HCT116 (cell line): ENCODE results near the gene GOLT1A. TPM values are rescaled to one million over a fixed set of nuclear protein-coding genes. Genes with fewer than 3 reads are reported as not detected.

ENCODE experiments used
- ATAC-seq: fragments of 200-7000 bp; cut with Tn5 transposase; 2 replicates; pipeline ENCODE4 v1.9.1; 2020; ENCODE audit warnings: mild to moderate bottlenecking, moderate library complexity
- BruUV-seq: library from RNA; stranded (reverse); fragments of 400-500 nt; replicated peaks from 2 replicates; lab custom pipeline; 2021; lab: Mats Ljungman, UMichigan
- CTCF ChIA-PET: fragments of 300-600 bp; sonication (Branson Sonifier 250); formaldehyde crosslinking; loops from one replicate; lab custom pipeline; 2021; ENCODE audit warnings: antibody characterized with exemption; lab: Charles Lee
- POLR2A ChIA-PET: fragments of 300-600, 350-600 bp; sonication (Branson Sonifier 250); formaldehyde crosslinking; loops from one replicate; lab custom pipeline; 2021; ENCODE audit warnings: antibody characterized with exemption; lab: Charles Lee
- RAD21 ChIA-PET, 2 experiments: fragments of 300-600 bp; sonication (Branson Sonifier 250); formaldehyde crosslinking; loops; one replicate each; lab custom pipeline; 2023; ENCODE audit warnings: low total read pairs in 2 of 2; ENCODE audit not compliant: uncharacterized antibody in 2 of 2, unreplicated experiment in 2 of 2, low non-redundant PET in 1 of 2; lab: Charles Lee
- DNase-seq: peaks from one replicate; pipeline ENCODE4 v3.0.0-alpha.2; 2010; ENCODE audit warnings: low read depth, low spot score
- H2AFZ ChIP-seq: fragments of 200-600 bp; shearing (Covaris generic), sonication (generic); 2 replicates; pipeline ENCODE4 v1.6.1; 2017; ENCODE audit warnings: low read depth, mixed run types, mixed read lengths, antibody characterized with exemption, low read length; ENCODE audit not compliant: poor library complexity, severe bottlenecking
- H3K27ac ChIP-seq: 2 replicates; pipeline ENCODE4 v1.5.1; 2012; ENCODE audit warnings: low read depth, low read length
- H3K27me3 ChIP-seq: fragments of 200-600 bp; sonication (generic); 2 replicates; pipeline ENCODE4 v1.6.1; 2016; ENCODE audit warnings: mixed run types, low read length, mixed read lengths; ENCODE audit not compliant: insufficient read depth
- H3K36me3 ChIP-seq, 2 experiments: fragments of 200-500 bp in 1 of 2; fragments of 200-600 bp in 1 of 2; sonication (Bioruptor generic) in 1 of 2; sonication (generic) in 1 of 2; 2 replicates each; pipeline versions ENCODE4 v1.5.1 to v1.6.1; 2014 to 2016; ENCODE audit warnings: low read length in 2 of 2, inconsistent platforms in 1 of 2, mixed read lengths in 1 of 2, mixed run types in 1 of 2; ENCODE audit not compliant: insufficient read depth in 2 of 2, control insufficient read depth in 1 of 2
- H3K4me1 ChIP-seq, 2 experiments: fragments of 200-600 bp in 1 of 2; sonication (generic) in 1 of 2; 2 replicates each; pipeline versions ENCODE4 v1.5.1 to v1.6.1; 2012 to 2017; ENCODE audit warnings: low read length in 2 of 2, inconsistent platforms in 1 of 2, mild to moderate bottlenecking in 1 of 2, mixed read lengths in 1 of 2, mixed run types in 1 of 2, moderate library complexity in 1 of 2; ENCODE audit not compliant: insufficient read depth in 2 of 2, control insufficient read depth in 1 of 2
- H3K4me2 ChIP-seq: fragments of 200-600 bp; sonication (generic); 2 replicates; pipeline ENCODE4 v1.6.1; 2017; ENCODE audit warnings: mixed run types, low read length, mixed read lengths
- H3K4me3 ChIP-seq, 2 experiments: fragments of 200-600 bp in 1 of 2; sonication (generic) in 1 of 2; replicated peaks in 1 of 2; 2 replicates each; pipeline ENCODE4 v1.5.1; 2011 to 2016; ENCODE audit warnings: low read length in 2 of 2, control low read depth in 1 of 2, low read depth in 1 of 2, mild to moderate bottlenecking in 1 of 2, mixed read lengths in 1 of 2, mixed run types in 1 of 2
- H3K79me2 ChIP-seq: fragments of 200-600 bp; sonication (generic); 2 replicates; pipeline ENCODE4 v1.6.1; 2017; ENCODE audit warnings: mild to moderate bottlenecking, mixed run types, low read length, moderate library complexity, mixed read lengths; ENCODE audit not compliant: insufficient read depth
- H3K9ac ChIP-seq: fragments of 200-600 bp; sonication (generic); 2 replicates; pipeline ENCODE4 v1.6.1; 2016; ENCODE audit warnings: low read length, mixed read lengths
- H3K9me2 ChIP-seq: fragments of 200-600 bp; sonication (generic), shearing (Covaris generic); 2 replicates; pipeline ENCODE4 v1.6.1; 2017; ENCODE audit warnings: mixed run types, mild to moderate bottlenecking, moderate library complexity; ENCODE audit not compliant: insufficient read depth
- H3K9me3 ChIP-seq, 2 experiments: fragments of 200-500 bp in 1 of 2; fragments of 200-600 bp in 1 of 2; sonication (Bioruptor generic) in 1 of 2; sonication (generic) in 1 of 2; 2 replicates each; pipeline ENCODE4 v1.6.1; 2014 to 2017; ENCODE audit warnings: low read length in 2 of 2, mixed read lengths in 2 of 2, inconsistent platforms in 1 of 2, low read depth in 1 of 2, mild to moderate bottlenecking in 1 of 2, mixed run types in 1 of 2, moderate library complexity in 1 of 2; ENCODE audit not compliant: control insufficient read depth in 1 of 2, insufficient read depth in 1 of 2
- H4K20me1 ChIP-seq: fragments of 200-600 bp; sonication (generic), shearing (Covaris generic); 2 replicates; pipeline ENCODE4 v1.6.1; 2017; ENCODE audit warnings: mixed run types, mild to moderate bottlenecking, moderate library complexity; ENCODE audit not compliant: insufficient read depth
- CBX3 ChIP-seq: IDR thresholded peaks from 2 replicates; pipeline ENCODE4 v1.6.1; 2012; ENCODE audit warnings: low read depth
- ELF1 ChIP-seq: IDR thresholded peaks from 2 replicates; pipeline ENCODE4 v1.6.1; 2012; ENCODE audit warnings: low read depth, borderline replicate concordance
- EZH2 ChIP-seq: fragments of 200-600 bp; sonication (generic); IDR thresholded peaks from 2 replicates; pipeline ENCODE4 v1.6.1; 2017; ENCODE audit warnings: antibody characterized with exemption, mixed run types
- FOSL1 ChIP-seq: IDR thresholded peaks from 2 replicates; pipeline ENCODE4 v1.6.1; 2012; ENCODE audit warnings: low read depth
- JUND ChIP-seq: IDR thresholded peaks from 2 replicates; pipeline ENCODE4 v1.6.1; 2012
- POLR2AphosphoS5 ChIP-seq: IDR thresholded peaks from 2 replicates; pipeline ENCODE4 v1.6.1; 2011; ENCODE audit warnings: mild to moderate bottlenecking, low read depth, low read length, moderate library complexity
- RAD21 ChIP-seq: IDR thresholded peaks from 2 replicates; pipeline ENCODE4 v1.6.1; 2012; ENCODE audit warnings: low read depth, mild to moderate bottlenecking
- SIN3A ChIP-seq: IDR thresholded peaks from 2 replicates; pipeline ENCODE4 v1.6.1; 2012; ENCODE audit warnings: low read depth
- SP1 ChIP-seq: IDR thresholded peaks from 2 replicates; pipeline ENCODE4 v1.6.1; 2012; ENCODE audit warnings: low read depth
- SRF ChIP-seq: IDR thresholded peaks from 2 replicates; pipeline ENCODE4 v1.6.1; 2012; ENCODE audit warnings: low read depth
- TCF7L2 ChIP-seq: IDR thresholded peaks from 2 replicates; pipeline ENCODE4 v1.7.0; 2011; ENCODE audit warnings: borderline replicate concordance, inconsistent platforms; ENCODE audit not compliant: insufficient read depth, insufficient read length; ENCODE audit errors: extremely low read depth
- YY1 ChIP-seq: IDR thresholded peaks from 2 replicates; pipeline ENCODE4 v1.6.1; 2011; ENCODE audit warnings: low read length, low read depth, moderate library complexity, mild to moderate bottlenecking; ENCODE audit not compliant: insufficient replicate concordance; ENCODE audit errors: extremely low read depth
- intact Hi-C: fragments of 100-400 bp; cut with micrococcal nuclease; formaldehyde crosslinking; loops from 2 replicates; pipeline ENCODE4 v1.10.0; 2022
- total RNA-seq: library from RNA; stranded (reverse); gene quantifications from one replicate; pipeline ENCODE4 v1.2.1, GENCODE V29; 2021; ENCODE audit not compliant: unreplicated experiment
- TF ChIP-seq, protein P1 (sequence below): IDR thresholded peaks from 2 replicates; pipeline ENCODE4 v1.6.1; 2012
- TF ChIP-seq, protein P2 (sequence below), 3 experiments: fragments of 200-600 bp in 1 of 3; sonication (generic) in 1 of 3; IDR thresholded peaks in 2 of 3; conservative IDR thresholded peaks in 1 of 3; 2 replicates each; pipeline ENCODE4 v1.5.1; 2012 to 2017; ENCODE audit warnings: low read depth in 2 of 3, low read length in 2 of 3, antibody characterized with exemption in 1 of 3, borderline replicate concordance in 1 of 3, control low read depth in 1 of 3, mild to moderate bottlenecking in 1 of 3, mixed read lengths in 1 of 3, mixed run types in 1 of 3, moderate library complexity in 1 of 3; ENCODE audit not compliant: insufficient read depth in 1 of 3
- TF ChIP-seq, protein P3 (sequence below): IDR thresholded peaks from 2 replicates; pipeline ENCODE4 v1.6.1; 2011; ENCODE audit warnings: mild to moderate bottlenecking, low read length, moderate library complexity; ENCODE audit not compliant: insufficient replicate concordance; ENCODE audit errors: extremely low read depth

GOLT1A gene
- total RNA-seq, 1 experiment from 2014 or later: 8.0 TPM

DNA sequence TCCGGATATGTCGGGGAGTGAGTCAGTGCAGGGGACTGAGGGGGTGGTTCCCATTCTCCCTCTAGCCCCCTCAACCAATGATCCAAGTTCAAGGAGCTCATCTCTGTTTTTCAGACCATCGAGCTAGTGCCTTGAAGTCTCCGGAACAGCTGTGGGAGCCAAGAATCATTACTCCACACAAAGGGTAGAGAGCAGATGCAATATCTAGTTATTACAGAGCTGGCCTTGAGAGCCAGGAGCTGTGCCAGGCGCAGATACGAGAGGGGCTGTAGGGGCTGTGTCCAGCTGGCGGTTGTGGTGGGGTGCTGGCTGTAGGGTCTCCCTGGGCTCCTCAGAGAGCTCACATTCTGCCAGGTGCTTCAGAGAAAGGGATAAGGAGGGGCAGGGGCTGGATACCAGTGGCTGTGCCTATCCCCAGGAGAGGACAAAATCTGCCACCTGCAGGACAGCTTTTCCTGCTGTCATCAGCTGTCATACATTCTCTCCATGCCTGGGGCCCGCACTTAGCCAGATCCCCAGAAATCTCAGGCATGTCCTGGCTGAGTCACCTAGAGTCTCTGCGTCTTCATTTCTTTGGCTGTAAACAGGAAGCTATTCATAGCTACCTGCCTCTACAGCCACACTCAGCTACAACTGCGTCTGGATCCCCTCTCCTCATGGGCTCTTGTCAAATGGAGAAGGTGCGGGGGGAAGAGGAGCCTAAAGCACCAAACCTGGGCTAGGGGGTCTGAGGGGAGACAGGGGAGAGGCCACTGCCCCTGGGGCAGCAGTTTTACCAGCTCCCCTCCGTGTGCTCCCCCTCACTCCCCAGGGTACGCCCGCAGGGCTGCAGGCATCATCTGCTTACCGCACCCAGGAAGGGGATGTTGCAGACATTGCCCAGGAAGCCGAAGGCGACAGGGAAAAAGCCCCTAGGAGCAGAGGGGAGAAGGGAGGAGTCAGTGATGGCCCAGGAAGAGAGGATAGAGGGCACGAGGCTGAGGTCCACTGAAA is 15.1 kb downstream of the GOLT1A start:
- DNase-seq: peak; percentile 59
- no peaks in the 10 kb centered on the region for H3K36me3 ChIP-seq
- ChIA-PET CTCF (interaction anchor here (1.1 to 2.7 kb wide), 4 partner anchors 8 to 332 kb away, joined by 3 to 31 read pairs (median 16); partner anchors contain the start of gene GOLT1A), RAD21 (interaction anchor here (0.9 to 1.5 kb wide), 3 partner anchors 8 to 36 kb away, joined by 3 to 5 read pairs (median 3); no protein-coding TSS in a partner anchor), POLR2A (interaction anchor here (1.3 kb wide), 1 partner anchor 16 kb away, joined by 4 read pairs; the partner anchor contains the start of gene GOLT1A)
- H3K4me3 ChIP-seq: peak overlapping the region in 1 of 2 experiments; percentile 31; a peak in 1 of 4 replicates
- peak; percentile 87 for ATAC-seq
- H3K9me3 ChIP-seq: no peaks in the 10 kb centered on the region
- H3K27ac ChIP-seq: peak overlapping the region; percentile 12; the same call in 1 of the 2 replicates
- no peaks in the 10 kb centered on the region for H3K79me2 ChIP-seq
- peak overlapping the region; percentile 53 for H3K9ac ChIP-seq
- intact Hi-C loops: loop anchor here (2.0 kb wide), 1 partner anchor 36 kb away; no protein-coding TSS in a partner anchor
- peaks cover 18 to 50% of the 10 kb centered on the region in 2 experiments for H3K4me1 ChIP-seq
- no peak overlapping the region for H2AFZ ChIP-seq
- peak overlapping the region; percentile 72 for H3K4me2 ChIP-seq
- H4K20me1 ChIP-seq: no peaks in the 10 kb centered on the region
- TF ChIP-seq, protein P1, sequence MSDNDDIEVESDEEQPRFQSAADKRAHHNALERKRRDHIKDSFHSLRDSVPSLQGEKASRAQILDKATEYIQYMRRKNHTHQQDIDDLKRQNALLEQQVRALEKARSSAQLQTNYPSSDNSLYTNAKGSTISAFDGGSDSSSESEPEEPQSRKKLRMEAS: peak; percentile 65
- TF ChIP-seq SIN3A (peak; percentile 66; the same call in 1 of the 2 replicates), CBX3 (no peak), SRF (0 out of 2 replicates have a peak, but pooled peaks have one; percentile 27), JUND (peak; percentile 74), RAD21 (peak; percentile 80), TCF7L2 (no peak), SP1 (peak; percentile 69), FOSL1 (peak; percentile 76), POLR2AphosphoS5 (peak; percentile 6; the same call in 1 of the 2 replicates), EZH2 (no peak), YY1 (no peak), ELF1 (no peak)
- TF ChIP-seq, protein P2, sequence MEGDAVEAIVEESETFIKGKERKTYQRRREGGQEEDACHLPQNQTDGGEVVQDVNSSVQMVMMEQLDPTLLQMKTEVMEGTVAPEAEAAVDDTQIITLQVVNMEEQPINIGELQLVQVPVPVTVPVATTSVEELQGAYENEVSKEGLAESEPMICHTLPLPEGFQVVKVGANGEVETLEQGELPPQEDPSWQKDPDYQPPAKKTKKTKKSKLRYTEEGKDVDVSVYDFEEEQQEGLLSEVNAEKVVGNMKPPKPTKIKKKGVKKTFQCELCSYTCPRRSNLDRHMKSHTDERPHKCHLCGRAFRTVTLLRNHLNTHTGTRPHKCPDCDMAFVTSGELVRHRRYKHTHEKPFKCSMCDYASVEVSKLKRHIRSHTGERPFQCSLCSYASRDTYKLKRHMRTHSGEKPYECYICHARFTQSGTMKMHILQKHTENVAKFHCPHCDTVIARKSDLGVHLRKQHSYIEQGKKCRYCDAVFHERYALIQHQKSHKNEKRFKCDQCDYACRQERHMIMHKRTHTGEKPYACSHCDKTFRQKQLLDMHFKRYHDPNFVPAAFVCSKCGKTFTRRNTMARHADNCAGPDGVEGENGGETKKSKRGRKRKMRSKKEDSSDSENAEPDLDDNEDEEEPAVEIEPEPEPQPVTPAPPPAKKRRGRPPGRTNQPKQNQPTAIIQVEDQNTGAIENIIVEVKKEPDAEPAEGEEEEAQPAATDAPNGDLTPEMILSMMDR (IDR thresholded peaks at IDR 0.05 in 2 of 3, conservative IDR thresholded peaks at IDR 0.05 in 1 of 3; ENCODE audit: borderline replicate concordance in 1 of 3, insufficient read depth in 1 of 3, low read depth in 2 of 3, low read length in 2 of 3): peak; percentile 25 to 51 (median 34); a peak in 4 of 6 replicates
- TF ChIP-seq, protein P3, sequence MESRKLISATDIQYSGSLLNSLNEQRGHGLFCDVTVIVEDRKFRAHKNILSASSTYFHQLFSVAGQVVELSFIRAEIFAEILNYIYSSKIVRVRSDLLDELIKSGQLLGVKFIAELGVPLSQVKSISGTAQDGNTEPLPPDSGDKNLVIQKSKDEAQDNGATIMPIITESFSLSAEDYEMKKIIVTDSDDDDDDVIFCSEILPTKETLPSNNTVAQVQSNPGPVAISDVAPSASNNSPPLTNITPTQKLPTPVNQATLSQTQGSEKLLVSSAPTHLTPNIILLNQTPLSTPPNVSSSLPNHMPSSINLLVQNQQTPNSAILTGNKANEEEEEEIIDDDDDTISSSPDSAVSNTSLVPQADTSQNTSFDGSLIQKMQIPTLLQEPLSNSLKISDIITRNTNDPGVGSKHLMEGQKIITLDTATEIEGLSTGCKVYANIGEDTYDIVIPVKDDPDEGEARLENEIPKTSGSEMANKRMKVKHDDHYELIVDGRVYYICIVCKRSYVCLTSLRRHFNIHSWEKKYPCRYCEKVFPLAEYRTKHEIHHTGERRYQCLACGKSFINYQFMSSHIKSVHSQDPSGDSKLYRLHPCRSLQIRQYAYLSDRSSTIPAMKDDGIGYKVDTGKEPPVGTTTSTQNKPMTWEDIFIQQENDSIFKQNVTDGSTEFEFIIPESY: no peak
- no peaks in the 10 kb centered on the region for H3K27me3 ChIP-seq
- BruUV-seq: no TSS peak
- H3K9me2 ChIP-seq: no peaks in the 10 kb centered on the region
